ENCODE data around the gene SMPD3. TPM values are rescaled to one million over a fixed set of nuclear protein-coding genes. Genes with fewer than 3 reads are reported as not detected.

The SMPD3 gene
- total and polyA plus RNA-seq, 12 donors = 0.03 to 1.2 (median 0.22) TPM; not detected in 1

DNA sequence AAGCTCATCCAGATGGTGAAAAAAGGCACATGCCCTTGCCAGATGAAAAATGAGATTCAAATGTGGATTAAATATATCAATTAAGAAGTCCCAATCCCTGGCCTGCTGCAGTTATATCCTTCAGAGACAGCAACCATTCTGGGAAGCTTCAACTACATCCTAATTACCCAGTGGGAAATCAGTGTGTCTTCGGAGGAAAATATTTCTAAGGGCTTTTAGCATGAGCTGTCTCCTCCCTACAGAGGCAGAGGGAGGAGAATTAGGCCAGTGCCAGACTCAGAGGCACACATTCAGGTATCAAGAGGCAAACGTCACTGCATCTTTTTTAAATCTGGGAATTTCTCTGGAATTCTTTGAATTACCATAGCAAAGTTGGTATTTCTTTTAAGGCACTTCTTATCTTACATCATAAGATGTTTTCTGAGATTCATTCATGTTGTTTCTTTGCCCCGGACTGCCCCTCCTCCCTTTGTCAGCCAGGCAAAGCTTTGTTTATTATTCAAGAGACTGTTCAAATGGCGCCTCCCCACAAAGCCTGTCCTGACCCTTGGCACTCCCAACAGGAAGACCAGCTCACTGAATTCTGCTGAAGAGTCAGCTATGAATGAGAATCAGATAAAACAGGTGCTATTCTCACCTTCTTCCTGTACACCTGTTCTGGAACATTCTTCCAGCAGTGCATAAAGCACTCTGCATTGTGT lies 38.3 kb upstream of the SMPD3 start:
- intact Hi-C loops (cut with DNase I) = no loop called here
- H3K4me1 ChIP-seq = peaks cover 0 to 11% (median 0%) of the 10 kb centered on the region in 9 donors
- DNase-seq (no peak), ATAC-seq (no peak)
- no peak overlapping the region for H3K4me3 ChIP-seq
- 39 to 40% methylated on average over 4 of the region's 4 CpGs for WGBS, 2 donors
- H3K27ac ChIP-seq = no peak overlapping the region
- peaks cover 0 to 8% (median 0%) of the 10 kb centered on the region in 7 donors for H3K27me3 ChIP-seq
- peaks cover 0 to 5% (median 0%) of the 10 kb centered on the region in 11 donors for H3K9me3 ChIP-seq
- H3K36me3 ChIP-seq = no peaks in the 10 kb centered on the region
- TF ChIP-seq, protein P1, sequence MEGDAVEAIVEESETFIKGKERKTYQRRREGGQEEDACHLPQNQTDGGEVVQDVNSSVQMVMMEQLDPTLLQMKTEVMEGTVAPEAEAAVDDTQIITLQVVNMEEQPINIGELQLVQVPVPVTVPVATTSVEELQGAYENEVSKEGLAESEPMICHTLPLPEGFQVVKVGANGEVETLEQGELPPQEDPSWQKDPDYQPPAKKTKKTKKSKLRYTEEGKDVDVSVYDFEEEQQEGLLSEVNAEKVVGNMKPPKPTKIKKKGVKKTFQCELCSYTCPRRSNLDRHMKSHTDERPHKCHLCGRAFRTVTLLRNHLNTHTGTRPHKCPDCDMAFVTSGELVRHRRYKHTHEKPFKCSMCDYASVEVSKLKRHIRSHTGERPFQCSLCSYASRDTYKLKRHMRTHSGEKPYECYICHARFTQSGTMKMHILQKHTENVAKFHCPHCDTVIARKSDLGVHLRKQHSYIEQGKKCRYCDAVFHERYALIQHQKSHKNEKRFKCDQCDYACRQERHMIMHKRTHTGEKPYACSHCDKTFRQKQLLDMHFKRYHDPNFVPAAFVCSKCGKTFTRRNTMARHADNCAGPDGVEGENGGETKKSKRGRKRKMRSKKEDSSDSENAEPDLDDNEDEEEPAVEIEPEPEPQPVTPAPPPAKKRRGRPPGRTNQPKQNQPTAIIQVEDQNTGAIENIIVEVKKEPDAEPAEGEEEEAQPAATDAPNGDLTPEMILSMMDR (IDR thresholded peaks at IDR 0.05) = no peak

DNA sequence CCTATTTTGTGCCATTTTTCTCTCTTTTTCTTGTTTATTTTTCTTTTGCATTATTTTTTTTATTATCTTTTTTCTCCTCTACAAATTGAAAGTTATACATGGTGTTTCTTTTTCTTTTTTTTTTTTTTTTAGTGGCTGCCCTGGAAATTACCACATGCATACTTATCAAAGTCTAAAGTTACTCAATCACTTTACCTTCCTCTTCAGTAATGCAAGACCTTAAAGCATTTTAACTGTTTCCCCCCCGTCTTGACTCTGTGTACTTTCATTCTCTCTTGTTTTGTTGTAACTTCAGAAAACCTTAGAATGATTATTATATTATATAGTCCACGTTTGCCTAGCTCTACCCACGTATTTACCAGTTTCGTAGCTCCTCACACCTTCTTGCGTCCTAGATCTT lies 33.3 kb upstream of the SMPD3 start:
- intact Hi-C loops (cut with DNase I) = no loop called here
- ATAC-seq (no peak), DNase-seq (no peak)
- Histone ChIP-seq H3K9me3 (peaks cover 0 to 11% (median 0%) of the 10 kb centered on the region in 11 donors), H3K27ac (no peak overlapping the region), H3K4me1 (peaks cover 0 to 15% (median 13%) of the 10 kb centered on the region in 9 donors), H3K36me3 (no peaks in the 10 kb centered on the region), H3K4me3 (no peak overlapping the region), H3K27me3 (no peaks in the 10 kb centered on the region)
- WGBS, 2 donors = 82 to 83% methylated on average over 5 of the region's 5 CpGs
- TF ChIP-seq, protein P1 (IDR thresholded peaks at IDR 0.05) = no peak

DNA sequence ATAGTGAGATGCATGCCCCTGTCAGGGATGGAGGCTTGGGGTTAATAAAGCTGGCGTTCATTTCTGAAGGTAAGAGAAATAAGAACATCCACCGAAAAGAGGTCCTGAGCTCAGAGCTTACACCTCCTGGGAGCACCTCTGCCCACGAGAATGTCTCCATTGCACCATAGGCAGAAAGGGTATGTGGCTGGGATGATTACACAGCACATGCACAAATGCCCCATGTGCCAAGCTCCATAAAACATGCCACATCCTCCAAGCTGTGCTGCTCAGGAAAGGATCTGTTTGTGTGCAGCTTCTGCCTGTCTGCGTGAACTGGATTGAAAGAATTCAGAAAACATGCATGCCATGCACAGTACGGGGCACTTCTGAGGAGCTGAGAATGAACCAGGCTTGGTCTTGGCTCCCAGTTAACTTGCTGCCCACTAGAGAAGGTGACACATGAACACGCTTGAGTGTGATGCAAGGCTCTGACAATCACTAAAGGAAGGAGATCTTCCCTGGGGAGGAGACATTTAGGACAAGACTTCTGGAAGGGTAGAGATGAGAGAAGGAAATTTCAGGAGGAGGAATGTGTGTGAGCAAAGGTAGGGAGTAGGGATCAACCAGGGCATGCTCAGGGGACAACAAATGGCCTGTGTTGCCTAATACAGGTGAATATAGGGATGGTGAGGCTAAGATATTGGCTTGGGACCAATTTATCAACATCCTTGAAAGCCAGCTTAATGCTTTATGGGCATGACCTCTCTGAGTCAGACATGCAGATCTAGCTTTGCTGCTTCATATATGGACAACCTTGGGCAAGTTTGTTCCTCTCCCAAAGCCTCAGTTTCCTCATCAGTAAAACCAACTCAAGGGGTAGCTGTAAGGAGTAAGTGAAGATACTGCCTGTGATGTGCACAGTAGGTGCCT lies 32.0 kb upstream of the SMPD3 start:
- intact Hi-C loops (cut with DNase I) = no loop called here
- no peak for DNase-seq
- 85 to 87% methylated on average over 6 of the region's 6 CpGs for WGBS, 2 donors
- H3K4me3 ChIP-seq = no peak overlapping the region
- peaks cover 0 to 15% (median 13%) of the 10 kb centered on the region in 9 donors for H3K4me1 ChIP-seq
- H3K9me3 ChIP-seq = peaks cover 0 to 11% (median 0%) of the 10 kb centered on the region in 11 donors
- TF ChIP-seq, protein P1 (IDR thresholded peaks at IDR 0.05) = no peak
- H3K27me3 ChIP-seq = no peaks in the 10 kb centered on the region
- H3K36me3 ChIP-seq = no peaks in the 10 kb centered on the region
- no peak for ATAC-seq
- no peak overlapping the region for H3K27ac ChIP-seq

DNA sequence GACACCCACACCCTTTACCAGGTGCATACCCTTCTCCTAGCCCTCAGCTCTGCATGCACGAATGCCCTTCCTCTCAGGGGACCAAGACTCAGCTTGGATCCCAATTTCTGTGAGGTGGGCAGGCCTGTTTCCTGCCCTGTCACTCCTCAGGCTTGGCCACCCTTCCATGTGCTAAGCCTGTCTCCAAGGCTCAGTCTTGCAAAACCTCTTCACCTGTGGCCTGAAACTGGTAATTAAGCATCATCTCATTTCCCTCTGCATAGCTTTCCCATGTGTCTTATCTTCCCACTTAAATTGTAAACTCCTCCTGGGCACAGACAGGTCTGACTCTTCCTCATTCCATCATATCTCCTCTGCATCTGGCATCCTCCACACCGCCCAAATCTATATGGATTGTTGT lies 31.0 kb upstream of the SMPD3 start:
- intact Hi-C loops (cut with DNase I) = loop anchor here in 2 of 10 donors (2.0 to 10.0 kb wide), 2 partner anchors 32 to 84 kb away; no protein-coding TSS in a partner anchor
- DNase-seq (no peak), ATAC-seq (no peak)
- H3K27me3 ChIP-seq = no peaks in the 10 kb centered on the region
- no peak overlapping the region for H3K4me3 ChIP-seq
- no peak overlapping the region for H3K27ac ChIP-seq
- no peaks in the 10 kb centered on the region for H3K36me3 ChIP-seq
- peaks cover 0 to 11% (median 0%) of the 10 kb centered on the region in 11 donors for H3K9me3 ChIP-seq
- TF ChIP-seq, protein P1 (IDR thresholded peaks at IDR 0.05) = no peak
- WGBS, 2 donors = 62 to 63% methylated on average over 2 of the region's 2 CpGs
- peaks cover 0 to 21% (median 15%) of the 10 kb centered on the region in 9 donors for H3K4me1 ChIP-seq
